PC-3 (cell line): ENCODE measurements around the gene PLEKHM2. TPM values are rescaled to one million over a fixed set of nuclear protein-coding genes. Genes with fewer than 3 reads are reported as not detected.

Experiments used
- ATAC-seq: fragments of 200-7000 bp; cut with Tn5 transposase; 2 replicates; pipeline ENCODE4 v1.9.1; 2020; ENCODE audit warnings: mild to moderate bottlenecking, moderate library complexity
- BruUV-seq: library from RNA; stranded (reverse); fragments of 400-500 nt; replicated peaks from 2 replicates; lab custom pipeline; 2021; lab: Mats Ljungman, UMichigan
- CTCF ChIA-PET: fragments of 300-600 bp; sonication (Branson Sonifier 250); formaldehyde crosslinking; loops from one replicate; lab custom pipeline; 2022; ENCODE audit warnings: antibody characterized with exemption; lab: Charles Lee
- POLR2A ChIA-PET: fragments of 300-600 bp; sonication (Branson Sonifier 250); formaldehyde crosslinking; loops from one replicate; lab custom pipeline; 2022; ENCODE audit warnings: antibody characterized with exemption; ENCODE audit not compliant: unreplicated experiment; lab: Charles Lee
- DNase-seq: peaks from one replicate; pipeline ENCODE4 v3.0.0-alpha.2; 2015
- H2AFZ ChIP-seq: fragments of 300-600 bp; sonication (generic); 2 replicates; pipeline ENCODE4 v1.6.0; 2016; ENCODE audit warnings: antibody characterized with exemption, low read length
- H3F3A ChIP-seq: fragments of 300-600 bp; sonication (generic); one replicate; pipeline ENCODE4 v1.6.0; 2017; ENCODE audit warnings: antibody characterized with exemption, low read length, control low read depth, mild to moderate bottlenecking; ENCODE audit not compliant: unreplicated experiment
- H3K27ac ChIP-seq: fragments of 300-600 bp; sonication (generic); 2 replicates; pipeline ENCODE4 v1.5.1; 2016; ENCODE audit warnings: mild to moderate bottlenecking, low read length
- H3K27me3 ChIP-seq: fragments of 300-600 bp; sonication (generic); 2 replicates; pipeline ENCODE4 v1.6.1; 2016; ENCODE audit warnings: low read length, mixed read lengths
- H3K36me3 ChIP-seq: fragments of 300-600 bp; sonication (generic); 2 replicates; pipeline ENCODE4 v1.6.1; 2016; ENCODE audit warnings: low read depth, mixed run types, low read length, mixed read lengths
- H3K4me1 ChIP-seq: fragments of 300-600 bp; sonication (generic); 2 replicates; pipeline ENCODE4 v1.5.1; 2016; ENCODE audit warnings: low read length; ENCODE audit not compliant: insufficient read depth
- H3K4me2 ChIP-seq: fragments of 300-600 bp; sonication (generic); 2 replicates; pipeline ENCODE4 v1.6.0; 2016; ENCODE audit warnings: low read length
- H3K4me3 ChIP-seq: fragments of 300-600 bp; sonication (generic); 2 replicates; pipeline ENCODE4 v1.5.1; 2016; ENCODE audit warnings: mild to moderate bottlenecking, low read length, mixed read lengths
- H3K79me2 ChIP-seq: fragments of 300-600 bp; sonication (generic); 2 replicates; pipeline ENCODE4 v1.6.1; 2017; ENCODE audit warnings: low read length, mixed read lengths
- H3K9ac ChIP-seq: fragments of 300-600 bp; sonication (generic); 2 replicates; pipeline ENCODE4 v1.6.0; 2016; ENCODE audit warnings: mild to moderate bottlenecking, low read length
- H3K9me2 ChIP-seq: fragments of 300-600 bp; sonication (generic); replicated peaks from 2 replicates; pipeline ENCODE4 v1.6.1; 2016; ENCODE audit warnings: mixed run types, low read length, mixed read lengths
- H3K9me3 ChIP-seq: fragments of 300-600 bp; sonication (generic); 2 replicates; pipeline ENCODE4 v1.6.1; 2016; ENCODE audit warnings: low read length, mixed read lengths
- H4K20me1 ChIP-seq: fragments of 300-600 bp; sonication (generic); 2 replicates; pipeline ENCODE4 v1.6.1; 2016; ENCODE audit warnings: low read length, mixed read lengths
- CTCF ChIP-seq: fragments of 300-600 bp; sonication (generic); conservative IDR thresholded peaks from 2 replicates; pipeline ENCODE4 v1.5.1; 2017; ENCODE audit warnings: antibody characterized with exemption, low read depth, mild to moderate bottlenecking, low read length
- EZH2 ChIP-seq: fragments of 300-600 bp; sonication (generic); IDR thresholded peaks from one replicate; pipeline ENCODE4 v1.6.1; 2017; ENCODE audit warnings: antibody characterized with exemption, mild to moderate bottlenecking, low read length; ENCODE audit not compliant: unreplicated experiment
- EZH2phosphoT487 ChIP-seq: fragments of 300-600 bp; sonication (generic); IDR thresholded peaks from 2 replicates; pipeline ENCODE4 v1.6.1; 2018; ENCODE audit warnings: mild to moderate bottlenecking, antibody characterized with exemption, low read length, borderline replicate concordance
- intact Hi-C: fragments of 100-400 bp; cut with micrococcal nuclease; formaldehyde crosslinking; loops from 2 replicates; pipeline ENCODE4 v1.9.0; 2023
- total RNA-seq: library from RNA; depleted of rRNA; stranded (reverse); fragments of >200 nt; gene quantifications from 2 replicates; pipeline ENCODE4 v1.2.3, GENCODE V29; 2014

PLEKHM2 gene
- total RNA-seq, 1 experiment from 2014 or later = 31.3 TPM

DNA sequence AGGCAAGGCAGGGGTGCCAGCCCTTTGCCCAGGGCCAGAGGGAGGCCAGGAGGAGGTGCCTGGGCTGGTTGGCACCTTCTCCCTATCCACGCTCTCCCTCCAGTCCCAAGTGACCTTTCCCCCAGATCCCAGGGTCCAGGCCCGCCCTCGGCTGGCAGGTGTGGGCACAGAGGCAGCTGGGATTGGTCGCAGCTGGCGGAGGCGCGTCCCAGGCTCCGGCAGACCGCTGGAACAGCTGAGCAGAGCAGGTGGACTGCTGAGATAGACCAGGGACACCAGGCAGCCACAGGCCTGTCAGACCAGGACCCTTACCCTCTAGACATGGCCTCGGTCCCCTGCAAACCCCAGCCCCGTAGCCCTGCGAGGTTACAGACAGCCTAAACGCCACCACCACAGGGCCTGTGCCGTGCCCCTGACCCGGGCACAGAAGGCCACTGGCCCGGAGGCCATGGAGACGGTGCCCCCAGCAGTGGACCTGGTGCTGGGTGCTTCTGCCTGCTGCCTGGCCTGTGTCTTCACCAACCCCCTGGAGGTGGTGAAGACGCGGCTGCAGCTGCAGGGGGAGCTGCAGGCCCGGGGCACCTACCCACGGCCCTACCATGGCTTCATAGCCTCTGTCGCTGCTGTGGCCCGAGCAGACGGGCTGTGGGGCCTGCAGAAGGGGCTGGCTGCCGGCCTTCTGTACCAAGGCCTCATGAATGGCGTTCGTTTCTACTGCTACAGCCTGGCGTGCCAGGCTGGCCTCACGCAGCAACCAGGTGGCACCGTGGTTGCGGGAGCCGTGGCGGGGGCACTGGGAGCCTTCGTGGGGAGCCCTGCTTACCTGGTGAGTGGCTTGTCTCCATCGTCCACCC, 52.1 kb downstream of the PLEKHM2 start, which contains the start of gene SLC25A34:
Gene SLC25A34, plus strand, starts transcription at position 221 of the 854 bp plus-strand sequence. Its CDS starts 228 bp downstream, at position 449.
- Histone ChIP-seq H4K20me1 (no peaks in the 10 kb centered on the region), H3K27me3 (no peaks in the 10 kb centered on the region), H3K27ac (no peak within 1 kb of the TSS), H2AFZ (no peak within 1 kb of the TSS), H3K4me3 (no peak within 1 kb of the TSS), H3F3A (no peaks in the 10 kb centered on the region), H3K9me2 (no peaks in the 10 kb centered on the region), H3K79me2 (no peaks in the 10 kb centered on the region), H3K4me2 (no peak within 1 kb of the TSS), H3K9me3 (no peaks in the 10 kb centered on the region), H3K9ac (no peak within 1 kb of the TSS), H3K4me1 (no peaks in the 10 kb centered on the region), H3K36me3 (no peaks in the 10 kb centered on the region)
- intact Hi-C loops = no loop called here
- no TSS peak for BruUV-seq
- no peak for ATAC-seq
- no peak for TF ChIP-seq CTCF
- TF ChIP-seq EZH2 = no peak
- DNase-seq = no peak
- POLR2A ChIA-PET = no interaction called here
- CTCF ChIA-PET = no interaction called here

DNA sequence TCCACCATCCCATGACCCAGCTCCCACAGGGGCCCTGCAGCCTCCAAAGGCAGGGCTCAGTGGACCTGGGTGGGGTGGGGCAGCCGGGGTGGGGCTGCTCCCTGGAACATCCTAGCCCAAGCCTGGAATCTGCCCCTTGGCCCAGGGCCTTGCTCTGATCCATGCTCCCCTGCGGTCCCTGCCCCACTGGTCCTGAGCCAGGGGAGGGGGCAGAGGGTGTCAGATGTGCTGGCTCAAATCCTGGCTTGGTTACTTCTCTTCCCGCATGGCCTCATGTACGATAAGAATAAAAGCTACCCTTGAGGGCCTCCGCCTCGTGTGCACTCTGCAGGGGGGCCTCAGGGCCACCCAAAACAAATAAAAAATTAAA, 52.8 kb downstream of the PLEKHM2 start:
- Histone ChIP-seq H3K9me2 (no peaks in the 10 kb centered on the region), H3K4me3 (no peak overlapping the region), H3K9me3 (no peaks in the 10 kb centered on the region), H3K4me2 (no peak overlapping the region), H2AFZ (no peak overlapping the region), H3K9ac (no peak overlapping the region), H3K36me3 (no peaks in the 10 kb centered on the region), H3K27ac (no peak overlapping the region), H3K27me3 (no peaks in the 10 kb centered on the region), H4K20me1 (no peaks in the 10 kb centered on the region), H3K4me1 (no peaks in the 10 kb centered on the region; the same call in 1 of the 2 replicates), H3F3A (no peaks in the 10 kb centered on the region), H3K79me2 (no peaks in the 10 kb centered on the region)
- BruUV-seq = no TSS peak
- ATAC-seq (no peak), DNase-seq (no peak)
- no peak for TF ChIP-seq EZH2
- no peak for TF ChIP-seq EZH2phosphoT487
- no peak for TF ChIP-seq CTCF
- POLR2A ChIA-PET = no interaction called here
- CTCF ChIA-PET = no interaction called here
- intact Hi-C loops = no loop called here
